Liver (tissue), 3 donors: ENCODE data around the gene TGM2.

Source experiments
- CTCF ChIP-seq: fragments of 150-350 bp; IDR thresholded peaks from 2 replicates; pipeline ENCODE4 v1.5.1; 2017; ENCODE audit warnings: improper control_type of control experiment, low read depth, low read length; ENCODE audit not compliant: missing input control
- TAF1 ChIP-seq: conservative IDR thresholded peaks from 2 replicates; pipeline ENCODE4 v1.6.1; 2016; ENCODE audit warnings: antibody characterized with exemption, mild to moderate bottlenecking
- donor health status: healthy.
- donor health status: healthy.

GRCh38 chr20:38126932-38127621 lies 38.0 kb downstream of the TGM2 start:
- TF ChIP-seq TAF1, result no peak
- TF ChIP-seq CTCF, result no peak
